GM13976 (cell line): ENCODE data around the gene CCT7.
A peak's percentile ranks its signal among the peaks of the same experiment; 100 is the strongest.

ENCODE experiments used
- DNase-seq: peaks from one replicate; pipeline ENCODE4 v3.0.0; 2012; ENCODE audit warnings: low spot score
- CTCF ChIP-seq: IDR thresholded peaks from 2 replicates; pipeline ENCODE4 v1.5.1; 2012; ENCODE audit warnings: borderline replicate concordance, mild to moderate bottlenecking; ENCODE audit not compliant: insufficient read depth; ENCODE audit errors: extremely low read depth, missing control alignments, control extremely low read depth
- in situ Hi-C: fragments of 300-500 bp; cut with MboI; formaldehyde crosslinking; loops from one replicate; pipeline ENCODE4 v1.12.0; 2022; ENCODE audit warnings: low sequenced_read_pairs, mixed read lengths, inconsistent platforms; ENCODE audit not compliant: unreplicated experiment

Gene CCT7

GRCh38 chr2:73266061-73266901 is 32.2 kb downstream of the CCT7 start:
- peak; percentile 17 for DNase-seq
- TF ChIP-seq CTCF, result no peak
- in situ Hi-C loops, result no loop called here

GRCh38 chr2:73267008-73267407 is 32.9 kb downstream of the CCT7 start:
- in situ Hi-C loops, result no loop called here
- DNase-seq, result no peak
- no peak for TF ChIP-seq CTCF

GRCh38 chr2:73268366-73268829 is 34.3 kb downstream of the CCT7 start:
- peak; percentile 31 for DNase-seq
- no peak for TF ChIP-seq CTCF

GRCh38 chr2:73268830-73269685 is 35.0 kb downstream of the CCT7 start:
- TF ChIP-seq CTCF, result peak; percentile 8
- in situ Hi-C loops, result no loop called here
- DNase-seq, result peak; percentile 91

More at GRCh38 chr2:73268366-73268829, 34.3 kb downstream of the CCT7 start:
- in situ Hi-C loops, result no loop called here

- in situ Hi-C loops, result no loop called here
- peak; percentile 20 for DNase-seq
- no peak for TF ChIP-seq CTCF
These were observed 35.8 kb downstream of the CCT7 start for GRCh38 chr2:73269686-73270465.

- TF ChIP-seq CTCF, result no peak
- no peak for DNase-seq
- in situ Hi-C loops, result no loop called here
These were observed 38.2 kb downstream of the CCT7 start for GRCh38 chr2:73272270-73272669.
